H1 (cell line): ENCODE measurements around the gene CACNG8. TPM values are rescaled to one million over a fixed set of nuclear protein-coding genes. Genes with fewer than 3 reads are reported as not detected.

Experiments used
- ASH2L ChIP-seq: fragments of 200-600, 300-600 bp; sonication (generic); IDR thresholded peaks from one replicate; pipeline ENCODE4 v1.7.1; 2017; ENCODE audit warnings: low read length
- ATF2 ChIP-seq: IDR thresholded peaks from 2 replicates; pipeline ENCODE4 v1.6.1; 2012; ENCODE audit warnings: low read length, inconsistent platforms
- CBX5 ChIP-seq: fragments of 300-800, 300-1000 bp; sonication (generic); IDR thresholded peaks from 2 replicates; pipeline ENCODE4 v1.7.1; 2016; ENCODE audit warnings: antibody characterized with exemption, low read length, low read depth
- CBX8 ChIP-seq: fragments of 300-800, 300-1000 bp; sonication (generic); IDR thresholded peaks from 2 replicates; pipeline ENCODE4 v1.7.1; 2016; ENCODE audit warnings: low read depth, low read length, borderline replicate concordance
- CHD1 ChIP-seq: IDR thresholded peaks from 2 replicates; pipeline ENCODE4 v1.6.1; 2012; ENCODE audit warnings: low read depth, low read length, improper control_type of control experiment
- CHD2 ChIP-seq: IDR thresholded peaks from 2 replicates; pipeline ENCODE4 v1.6.1; 2012; ENCODE audit warnings: low read length, improper control_type of control experiment
- CTBP2 ChIP-seq: IDR thresholded peaks from 2 replicates; pipeline ENCODE4 v1.7.0; 2011; ENCODE audit warnings: borderline replicate concordance, mild to moderate bottlenecking, moderate library complexity, mixed read lengths, low read length; ENCODE audit not compliant: insufficient read depth, insufficient read length
- EZH2 ChIP-seq: fragments of 200-600 bp; sonication (generic); IDR thresholded peaks from 2 replicates; pipeline ENCODE4 v1.7.1; 2012; ENCODE audit warnings: low read depth, mild to moderate bottlenecking, moderate library complexity, low read length, inconsistent platforms; ENCODE audit not compliant: severe bottlenecking
- FOSL1 ChIP-seq: IDR thresholded peaks from 2 replicates; pipeline ENCODE4 v1.6.1; 2011; ENCODE audit warnings: mild to moderate bottlenecking, low read depth, low read length, moderate library complexity; ENCODE audit not compliant: insufficient read depth
- GTF2F1 ChIP-seq: IDR thresholded peaks from 2 replicates; pipeline ENCODE4 v1.6.1; 2012; ENCODE audit warnings: low read depth, low read length, improper control_type of control experiment, borderline replicate concordance
- HDAC2 ChIP-seq, 2 experiments: fragments of 300-600 bp in 1 of 2; sonication (generic) in 1 of 2; IDR thresholded peaks; 2 replicates each; pipeline ENCODE4 v1.6.1; 2011 to 2012; ENCODE audit warnings: low read depth in 2 of 2, low read length in 2 of 2, mild to moderate bottlenecking in 2 of 2, moderate library complexity in 2 of 2, borderline replicate concordance in 1 of 2, inconsistent platforms in 1 of 2
- JUN ChIP-seq: IDR thresholded peaks from 2 replicates; pipeline ENCODE4 v1.6.1; 2011; ENCODE audit warnings: low read depth, mild to moderate bottlenecking, improper control_type of control experiment, low read length
- KDM5A ChIP-seq: fragments of 200-600 bp; IDR thresholded peaks from 2 replicates; pipeline ENCODE4 v1.7.1; 2012; ENCODE audit warnings: mild to moderate bottlenecking, low read length, inconsistent platforms, mixed read lengths
- MAFK ChIP-seq: IDR thresholded peaks from 2 replicates; pipeline ENCODE4 v1.6.1; 2012; ENCODE audit warnings: low read depth, mild to moderate bottlenecking, improper control_type of control experiment, low read length
- POLR2AphosphoS5 ChIP-seq: IDR thresholded peaks from 2 replicates; pipeline ENCODE4 v1.6.1; 2011; ENCODE audit warnings: low read depth, low read length
- RXRA ChIP-seq: IDR thresholded peaks from 2 replicates; pipeline ENCODE4 v1.6.1; 2011; ENCODE audit warnings: low read depth, mild to moderate bottlenecking, low read length, moderate library complexity; ENCODE audit not compliant: insufficient read depth
- SIRT6 ChIP-seq: IDR thresholded peaks from one replicate; pipeline ENCODE4 v1.7.1; 2012; ENCODE audit warnings: low read length, inconsistent platforms
- SP1 ChIP-seq: IDR thresholded peaks from 2 replicates; pipeline ENCODE4 v1.6.1; 2011; ENCODE audit warnings: low read depth, low read length
- SP2 ChIP-seq: IDR thresholded peaks from 2 replicates; pipeline ENCODE4 v1.6.1; 2012; ENCODE audit warnings: mild to moderate bottlenecking, low read length, inconsistent platforms
- YY1 ChIP-seq: IDR thresholded peaks from 2 replicates; pipeline ENCODE4 v1.6.1; 2011; ENCODE audit warnings: low read depth, mild to moderate bottlenecking, low read length
- polyA plus RNA-seq, 7 experiments: library from polyadenylated mRNA; depleted of rRNA in 3 of 7; stranded (reverse) in 5 of 7; unstranded in 2 of 7; fragments of >200 nt in 5 of 7; fragments of 200-250 nt in 2 of 7; gene quantifications; 1 replicate in 5 of 7; 2 replicates in 1 of 7; 4 replicates in 1 of 7; pipeline versions ENCODE4 v1.2.1 to v1.2.3, GENCODE V29; 2011 to 2013; ENCODE audit warnings: missing spikeins in 2 of 7, mixed read lengths in 2 of 7
- total RNA-seq: library from RNA; stranded (reverse); fragmentation: NEBNext Ultra II Directional; extraction: Animal tissue kit (Norgen Biotek cat#: 25700); gene quantifications from 2 replicates; pipeline ENCODE4 v1.2.1, GENCODE V29; 2021
- TF ChIP-seq, protein P1 (sequence below): IDR thresholded peaks from 2 replicates; pipeline ENCODE4 v1.6.1; 2012; ENCODE audit warnings: inconsistent platforms
- TF ChIP-seq, protein P2 (sequence below): IDR thresholded peaks from 2 replicates; pipeline ENCODE4 v1.6.1; 2012; ENCODE audit warnings: inconsistent platforms

The CACNG8 gene
- total and polyA plus RNA-seq, 2 of the 8 experiments (the other 6 are each of a cell fraction or from before 2014, with no cell fraction given), result 0.41 to 4.5 TPM

- TF ChIP-seq CBX5 (no peak), SP2 (no peak), CTBP2 (no peak), SIRT6 (no peak), CBX8 (no peak), POLR2AphosphoS5 (no peak), MAFK (no peak), JUN (no peak), YY1 (no peak), ASH2L (peak; percentile 83), EZH2 (no peak), ATF2 (no peak; the same call in 1 of the 2 replicates), RXRA (no peak), GTF2F1 (no peak), CHD2 (no peak), FOSL1 (no peak), SP1 (peak; percentile 94), KDM5A (no peak), CHD1 (no peak), HDAC2 (IDR thresholded peaks at IDR 0.05; ENCODE audit: borderline replicate concordance in 1 of 2, low read depth in 2 of 2, low read length in 2 of 2) (0 out of 4 replicates have a peak, but pooled peaks of 1 of the 2 experiments have one; percentile 3)
- TF ChIP-seq, protein P1, sequence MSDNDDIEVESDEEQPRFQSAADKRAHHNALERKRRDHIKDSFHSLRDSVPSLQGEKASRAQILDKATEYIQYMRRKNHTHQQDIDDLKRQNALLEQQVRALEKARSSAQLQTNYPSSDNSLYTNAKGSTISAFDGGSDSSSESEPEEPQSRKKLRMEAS, result peak; percentile 87
- TF ChIP-seq, protein P2, sequence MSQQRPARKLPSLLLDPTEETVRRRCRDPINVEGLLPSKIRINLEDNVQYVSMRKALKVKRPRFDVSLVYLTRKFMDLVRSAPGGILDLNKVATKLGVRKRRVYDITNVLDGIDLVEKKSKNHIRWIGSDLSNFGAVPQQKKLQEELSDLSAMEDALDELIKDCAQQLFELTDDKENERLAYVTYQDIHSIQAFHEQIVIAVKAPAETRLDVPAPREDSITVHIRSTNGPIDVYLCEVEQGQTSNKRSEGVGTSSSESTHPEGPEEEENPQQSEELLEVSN, result peak; percentile 60; the same call in 1 of the 2 replicates
Observed at GRCh38 chr19:53957448-53958167, 5.1 kb upstream of the CACNG8 start (continued).
